Measurements from ENCODE around the gene PRAC1. TPM values are rescaled to one million over a fixed set of nuclear protein-coding genes. Genes with fewer than 3 reads are reported as not detected.

Gene PRAC1
- total and polyA plus RNA-seq, 2 of the 8 experiments (the other 6 are each of a cell fraction or from before 2014, with no cell fraction given): not detected

DNA sequence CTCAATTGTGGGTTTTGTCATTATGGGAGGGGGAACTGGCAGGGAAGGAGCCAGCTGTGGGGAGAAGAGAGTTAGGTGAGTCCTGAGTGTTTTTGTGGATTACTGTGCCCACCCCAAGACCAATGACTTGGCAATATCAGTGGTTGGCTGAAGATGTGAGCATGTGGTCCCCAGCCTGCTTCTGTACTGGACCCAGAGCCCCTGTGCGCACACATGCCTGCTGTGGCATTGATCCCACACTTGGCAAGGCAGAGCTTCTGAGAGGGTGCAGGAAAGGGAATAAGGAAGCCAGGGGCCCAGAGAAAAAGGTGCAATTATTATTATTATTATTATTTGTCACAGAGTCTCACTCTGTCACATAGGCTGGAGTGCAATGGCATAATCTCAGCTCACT is 1.3 kb downstream of the PRAC1 start:
- H3K9ac ChIP-seq (replicated peaks in 1 of 4; ENCODE audit: extremely low read depth in 1 of 4, low read depth in 3 of 4, low read length in 3 of 4): no peak overlapping the region
- H4K91ac ChIP-seq (replicated peaks; ENCODE audit: insufficient read length, low read length): no peak overlapping the region
- no peak overlapping the region for H3K23ac ChIP-seq (ENCODE audit: insufficient read length)
- ChIA-PET CTCF (ENCODE audit: partially characterized antibody) (interaction anchor here (0.9 to 13.5 kb wide), 8 partner anchors 15 to 158 kb away, joined by 3 to 147 read pairs (median 46); no protein-coding TSS in a partner anchor), POLR2A (ENCODE audit: partially characterized antibody) (interaction anchor here (1.7 kb wide), 1 partner anchor 18 kb away, joined by 3 read pairs; no protein-coding TSS in a partner anchor)
- H4K5ac ChIP-seq (ENCODE audit: insufficient read length, low read depth, low read length): no peak overlapping the region
- peaks cover 11 to 39% (median 21%) of the 10 kb centered on the region in 4 experiments; a peak in 6 of 7 replicates for H3K4me1 ChIP-seq (replicated peaks in 1 of 4; ENCODE audit: control insufficient read depth in 3 of 4, insufficient read depth in 4 of 4, low read length in 3 of 4)
- H3K36me3 ChIP-seq (ENCODE audit: control insufficient read depth in 2 of 4, insufficient read depth in 4 of 4, low read length in 3 of 4): no peaks in the 10 kb centered on the region; a peak in 1 of 8 replicates
- no peak overlapping the region for H3K14ac ChIP-seq (ENCODE audit: insufficient read length)
- H3K27ac ChIP-seq (ENCODE audit: low read depth, low read length): no peak overlapping the region
- no peak overlapping the region for H2AFZ ChIP-seq (ENCODE audit: low read length)
- H3K56ac ChIP-seq (replicated peaks; ENCODE audit: insufficient read length, low read depth, low read length): no peak overlapping the region
- H3K27me3 ChIP-seq (replicated peaks in 1 of 4; ENCODE audit: control insufficient read depth in 3 of 4, extremely low read depth in 1 of 4, insufficient read depth in 3 of 4, low read length in 3 of 4): peaks cover 85 to 100% (median 95%) of the 10 kb centered on the region in 4 experiments
- peaks cover 7% of the 10 kb centered on the region; the same call in 1 of the 2 replicates for H3K23me2 ChIP-seq (ENCODE audit: low read depth, low read length)
- H2BK15ac ChIP-seq (ENCODE audit: low read length): peak overlapping the region; percentile 25; the same call in 1 of the 2 replicates
- H3K18ac ChIP-seq (ENCODE audit: extremely low read depth, low read length): no peak overlapping the region
- peaks cover 23 to 25% of the 10 kb centered on the region in 2 experiments for H4K20me1 ChIP-seq (replicated peaks in 1 of 2; ENCODE audit: control insufficient read depth in 1 of 2, insufficient read depth in 2 of 2, low read length in 2 of 2)
- no peak for DNase-seq (ENCODE audit: low read depth in 1 of 2, low spot score in 2 of 2)
- H2AK5ac ChIP-seq (ENCODE audit: low read depth, low read length): 0 out of 2 replicates have a peak overlapping the region, but pooled peaks have one; percentile 9
- no peak overlapping the region for H2BK20ac ChIP-seq (ENCODE audit: low read length)
- no peak overlapping the region; a peak in 1 of 4 replicates for H3K4me2 ChIP-seq (ENCODE audit: insufficient read depth in 1 of 2, low read depth in 2 of 2, low read length in 2 of 2)
- H3K79me2 ChIP-seq (ENCODE audit: control insufficient read depth in 1 of 2, insufficient read depth in 2 of 2, low read length in 2 of 2): no peaks in the 10 kb centered on the region
- WGBS, 2 experiments (ENCODE audit: extremely low coverage in 1 of 2, insufficient coverage in 1 of 2, insufficient read length in 1 of 2, insufficient replicate concordance in 2 of 2, low coverage in 1 of 2, low lambda C conversion rate in 2 of 2, missing lambda C conversion rate in 1 of 2): 36% methylated on average over 1 of the region's 1 CpG; no CpG with 5 or more reads in 1 of the 2 experiments
- H2BK12ac ChIP-seq (ENCODE audit: low read depth, low read length): peak overlapping the region; percentile 53; the same call in 1 of the 2 replicates
- H2BK120ac ChIP-seq (replicated peaks; ENCODE audit: low read depth, low read length): no peak overlapping the region
- no peaks in the 10 kb centered on the region for H3K9me3 ChIP-seq (ENCODE audit: insufficient read depth in 2 of 2, low read depth in 1 of 2, low read length in 1 of 2)
- no peak overlapping the region for H2BK5ac ChIP-seq (ENCODE audit: low read depth, low read length)
- no peak overlapping the region for H3K4ac ChIP-seq (replicated peaks; ENCODE audit: insufficient read length, low read depth, low read length)
- no peak overlapping the region for H3K4me3 ChIP-seq (ENCODE audit: extremely low read depth in 1 of 4, insufficient read depth in 2 of 4, low read depth in 3 of 4, low read length in 4 of 4)
- FAIRE-seq: no peak
- no peak overlapping the region for H4K8ac ChIP-seq (ENCODE audit: extremely low read depth, insufficient read depth, low read length)
- H3K79me1 ChIP-seq (ENCODE audit: low read depth, low read length): no peaks in the 10 kb centered on the region
- no peak for TF ChIP-seq RBBP5 (IDR thresholded peaks at IDR 0.05; ENCODE audit: borderline replicate concordance, low read depth, low read length)
- no peak for TF ChIP-seq SAP30 (IDR thresholded peaks at IDR 0.05; ENCODE audit: insufficient read depth, insufficient replicate concordance, low read length)
- TF ChIP-seq TCF12 (IDR thresholded peaks at IDR 0.05; ENCODE audit: low read depth, low read length): no peak
- TF ChIP-seq CREB1 (IDR thresholded peaks at IDR 0.05): no peak
- TF ChIP-seq POU5F1 (IDR thresholded peaks at IDR 0.05; ENCODE audit: low read depth, low read length): no peak
- TF ChIP-seq EP300 (IDR thresholded peaks at IDR 0.05; ENCODE audit: borderline replicate concordance in 1 of 2, low read depth in 2 of 2, low read length in 2 of 2): no peak
- no peak for TF ChIP-seq NANOG (IDR thresholded peaks at IDR 0.05; ENCODE audit: insufficient read depth, low read depth, low read length, poor library complexity, severe bottlenecking)
- TF ChIP-seq BCL11A (IDR thresholded peaks at IDR 0.05; ENCODE audit: low read depth in 2 of 2, low read length in 2 of 2): no peak
- TF ChIP-seq BACH1 (IDR thresholded peaks at IDR 0.05; ENCODE audit: low read length): no peak
- TF ChIP-seq KDM1A (IDR thresholded peaks at IDR 0.05; ENCODE audit: borderline replicate concordance, low read length): no peak
- TF ChIP-seq CHD1 (IDR thresholded peaks at IDR 0.05; ENCODE audit: low read depth, low read length): no peak
- no peak for TF ChIP-seq YY1 (IDR thresholded peaks at IDR 0.05; ENCODE audit: low read depth, low read length)
- no peak for TF ChIP-seq CBX8 (IDR thresholded peaks at IDR 0.05; ENCODE audit: borderline replicate concordance, low read depth, low read length)
